Esophagus (tissue), 2 donors: Measurements from ENCODE around the gene P2RY8. TPM values are rescaled to one million over a fixed set of nuclear protein-coding genes. Genes with fewer than 3 reads are reported as not detected.
"Not testable (repeated sequence)": the region's sequence is repeated elsewhere in the genome, so short reads cannot be mapped to it uniquely, and the experiment has no call there.

Experiments used
- H3K27ac ChIP-seq, 2 donors: one replicate each; pipeline ENCODE4 v1.5.1; 2013; ENCODE audit warnings: low read depth in 2 of 2, mild to moderate bottlenecking in 2 of 2, inconsistent platforms in 1 of 2, low read length in 1 of 2, moderate library complexity in 1 of 2
- H3K27me3 ChIP-seq, 2 donors: one replicate each; pipeline ENCODE4 v1.6.1; 2013; ENCODE audit warnings: low read length in 2 of 2, control low read depth in 1 of 2, mild to moderate bottlenecking in 1 of 2; ENCODE audit not compliant: insufficient read depth in 2 of 2, control insufficient read depth in 1 of 2
- H3K36me3 ChIP-seq, 2 donors: one replicate each; pipeline ENCODE4 v1.6.1; 2013; ENCODE audit warnings: low read length in 1 of 2; ENCODE audit not compliant: control insufficient read depth in 2 of 2, insufficient read depth in 2 of 2
- H3K4me1 ChIP-seq, 2 donors: one replicate each; pipeline ENCODE4 v1.6.1; 2013; ENCODE audit warnings: low read length in 1 of 2; ENCODE audit not compliant: control insufficient read depth in 2 of 2, insufficient read depth in 2 of 2
- H3K4me3 ChIP-seq, 2 donors: one replicate each; pipeline ENCODE4 v1.5.1; 2013; ENCODE audit warnings: low read length in 2 of 2, mild to moderate bottlenecking in 2 of 2, low read depth in 1 of 2, moderate library complexity in 1 of 2
- H3K9me3 ChIP-seq, 2 donors: one replicate each; pipeline ENCODE4 v1.6.1; 2013; ENCODE audit warnings: mild to moderate bottlenecking in 2 of 2, low read depth in 1 of 2, low read length in 1 of 2, moderate library complexity in 1 of 2; ENCODE audit not compliant: control insufficient read depth in 2 of 2, insufficient read depth in 1 of 2
- WGBS, 2 donors: extraction: QIAGEN DNeasy Blood & Tissue Kit; methylation state at CpG; one replicate each; pipeline ENCODE4 v1.1.7; 2013; 5-methylcytosine and 5-hydroxymethylcytosine counted together
- polyA plus RNA-seq, 2 donors: library from polyadenylated mRNA; stranded (reverse); fragments of 200-250 nt; gene quantifications; one replicate each; pipeline ENCODE4 v1.2.3, GENCODE V29; 2013
- donor health status: healthy with polysubstance abuse.
- donor health status: Bipolar disorder and iron deficiency.

P2RY8 gene
- polyA plus RNA-seq, 2 donors, result 0.24 TPM

- no peaks in the 10 kb centered on the region for H3K4me1 ChIP-seq
- H3K27ac ChIP-seq, result no peak overlapping the region
- WGBS, 2 donors, result 50 to 52% methylated on average over 10 of the region's 10 CpGs
- H3K4me3 ChIP-seq, result no peak overlapping the region
- H3K36me3 ChIP-seq, result no peaks in the 10 kb centered on the region
- H3K27me3 ChIP-seq, result no peaks in the 10 kb centered on the region
- no peaks in the 10 kb centered on the region for H3K9me3 ChIP-seq
Observed at GRCh38 chrX:1564750-1565683, 28.0 kb upstream of the P2RY8 start.

DNA sequence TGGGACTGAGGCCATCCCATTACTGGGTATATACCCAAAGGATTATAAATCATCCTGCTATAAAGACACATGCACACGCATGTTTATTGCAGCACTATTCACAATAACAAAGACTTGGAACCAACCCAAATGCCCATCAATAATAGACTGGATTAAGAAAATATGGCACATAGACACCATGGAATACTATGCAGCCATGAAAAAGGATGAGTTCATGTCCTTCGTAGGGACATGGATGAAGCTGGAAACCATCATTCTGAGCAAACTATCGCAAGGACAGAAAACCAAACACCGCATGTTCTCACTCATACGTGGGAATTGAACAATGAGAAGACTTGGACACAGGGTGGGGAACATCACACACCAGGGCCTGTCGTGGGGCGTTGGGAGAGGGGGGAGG, 27.1 kb upstream of the P2RY8 start:
- not testable (repeated sequence) for H3K27ac ChIP-seq, H3K36me3 ChIP-seq, H3K4me1 ChIP-seq, H3K9me3 ChIP-seq, H3K4me3 ChIP-seq, H3K27me3 ChIP-seq
- WGBS, 2 donors, result 80 to 90% methylated on average over 7 of the region's 7 CpGs

DNA sequence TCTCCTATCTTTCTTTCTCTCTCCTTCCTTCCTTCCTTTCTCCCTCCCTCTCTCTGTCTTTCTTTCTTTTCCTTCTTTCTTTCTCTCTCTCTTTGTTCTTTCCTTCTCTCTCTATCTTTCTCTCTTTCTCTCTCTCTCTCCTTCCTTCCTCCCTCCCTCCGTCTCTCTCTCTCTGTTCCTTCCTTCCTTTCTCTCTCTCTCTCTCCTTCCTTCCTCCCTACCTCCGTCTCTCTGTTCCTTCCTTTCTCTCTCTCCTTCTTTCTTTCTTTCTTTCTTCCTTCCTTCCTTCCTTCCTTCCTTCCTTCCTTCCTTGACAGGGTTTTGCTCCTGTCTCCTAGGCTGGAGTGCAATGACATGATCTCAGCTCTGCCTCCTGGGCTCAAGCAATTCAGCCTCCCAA, 24.2 kb upstream of the P2RY8 start:
- Histone ChIP-seq H3K27me3 (no peaks in the 10 kb centered on the region), H3K9me3 (no peaks in the 10 kb centered on the region), H3K27ac (no peak overlapping the region), H3K4me3 (no peak overlapping the region), H3K36me3 (no peaks in the 10 kb centered on the region), H3K4me1 (no peaks in the 10 kb centered on the region)
- 53 to 54% methylated on average over 2 of the region's 2 CpGs for WGBS, 2 donors

GRCh38 chrX:1558761-1559468, 21.9 kb upstream of the P2RY8 start:
- 83 to 91% methylated on average over 13 of the region's 13 CpGs for whole genome bisulfite sequencing, 2 donors
- Histone ChIP-seq H3K27me3 (no peaks in the 10 kb centered on the region), H3K36me3 (no peaks in the 10 kb centered on the region), H3K4me1 (no peaks in the 10 kb centered on the region), H3K9me3 (no peaks in the 10 kb centered on the region), H3K27ac (no peak overlapping the region), H3K4me3 (no peak overlapping the region)

GRCh38 chrX:1557442-1557841, 20.5 kb upstream of the P2RY8 start:
- not testable (repeated sequence) for H3K36me3 ChIP-seq, H3K9me3 ChIP-seq, H3K4me3 ChIP-seq, H3K27ac ChIP-seq, H3K4me1 ChIP-seq, H3K27me3 ChIP-seq

DNA sequence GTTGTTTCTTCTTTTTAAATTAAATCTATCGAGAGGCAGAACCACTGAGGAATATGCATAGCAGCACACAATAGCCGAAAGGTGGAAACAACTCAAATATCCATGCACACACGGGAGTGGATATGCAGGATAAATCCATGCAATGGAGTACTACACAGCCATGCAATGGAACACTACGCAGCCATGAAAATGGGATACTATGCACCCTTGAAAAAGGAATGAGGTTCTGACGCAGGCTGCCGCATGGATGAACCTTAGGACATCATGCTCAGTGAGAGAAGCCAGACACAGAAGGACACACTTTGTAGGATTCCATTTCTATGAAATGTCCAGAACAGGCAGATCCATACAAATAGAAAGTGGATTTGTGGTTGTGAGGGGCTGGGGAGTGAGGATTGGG, 18.4 kb upstream of the P2RY8 start:
- Histone ChIP-seq H3K36me3 (no peaks in the 10 kb centered on the region), H3K9me3 (peaks cover 0 to 3% of the 10 kb centered on the region in 2 donors), H3K27ac (no peak overlapping the region), H3K27me3 (no peaks in the 10 kb centered on the region), H3K4me3 (no peak overlapping the region), H3K4me1 (no peaks in the 10 kb centered on the region)
- 88 to 91% methylated on average over 6 of the region's 6 CpGs for WGBS, 2 donors

- Histone ChIP-seq H3K27me3 (no peaks in the 10 kb centered on the region), H3K27ac (no peak overlapping the region)
Observed at GRCh38 chrX:1554469-1555210, 17.7 kb upstream of the P2RY8 start.

GRCh38 chrX:1551959-1552546, 15.1 kb upstream of the P2RY8 start:
- Histone ChIP-seq H3K4me1 (no peaks in the 10 kb centered on the region), H3K27ac (no peak overlapping the region), H3K4me3 (no peak overlapping the region), H3K27me3 (no peaks in the 10 kb centered on the region), H3K9me3 (peaks cover 3 to 4% of the 10 kb centered on the region in 2 donors), H3K36me3 (no peaks in the 10 kb centered on the region)
- 77 to 87% methylated on average over 3 of the region's 3 CpGs for WGBS, 2 donors

More at GRCh38 chrX:1554469-1555210, 17.7 kb upstream of the P2RY8 start:
- Histone ChIP-seq H3K4me1 (no peaks in the 10 kb centered on the region), H3K4me3 (no peak overlapping the region), H3K36me3 (no peaks in the 10 kb centered on the region), H3K9me3 (peaks cover 0 to 3% of the 10 kb centered on the region in 2 donors)
- WGBS, 2 donors, result 76 to 77% methylated on average over 19 of the region's 19 CpGs

DNA sequence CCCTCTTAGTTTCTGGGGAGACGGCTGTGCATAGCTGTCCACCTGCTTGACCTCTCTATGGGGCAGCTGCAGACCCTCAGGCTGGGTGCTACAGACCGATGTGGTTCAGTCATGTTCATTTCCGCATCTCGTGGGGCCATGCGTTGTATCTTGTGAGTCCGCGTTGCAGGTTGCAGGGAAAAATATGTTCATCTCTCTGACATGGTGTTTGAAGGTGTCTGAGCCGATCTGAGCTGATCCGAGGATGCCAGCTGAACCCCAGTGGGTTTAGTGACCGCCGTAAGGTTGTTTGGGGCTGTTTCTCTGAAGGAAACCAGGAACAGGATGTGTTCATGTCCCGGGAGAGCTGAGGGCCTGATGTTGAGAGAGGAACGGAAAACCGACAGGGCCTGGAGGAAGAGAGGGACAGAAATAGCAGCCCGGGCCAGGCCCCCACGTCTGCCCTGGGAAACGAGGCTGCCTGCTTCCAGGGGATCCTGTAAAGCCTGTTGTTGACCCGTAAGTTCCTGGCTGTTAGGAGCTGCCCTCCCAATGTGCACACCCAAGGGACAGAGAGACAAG, 9.8 kb upstream of the P2RY8 start:
- Histone ChIP-seq H3K27ac (no peak overlapping the region), H3K27me3 (no peaks in the 10 kb centered on the region), H3K4me3 (no peak overlapping the region), H3K4me1 (no peaks in the 10 kb centered on the region), H3K9me3 (peaks cover 0 to 4% of the 10 kb centered on the region in 2 donors), H3K36me3 (no peaks in the 10 kb centered on the region)
- WGBS, 2 donors, result 72 to 75% methylated on average over 18 of the region's 18 CpGs
